Lower leg skin (tissue), 4 donors: ENCODE data around the gene DCBLD1. TPM values are rescaled to one million over a fixed set of nuclear protein-coding genes. Genes with fewer than 3 reads are reported as not detected.

Experiments
- DNase-seq, 2 donors: peaks; one replicate each; pipeline ENCODE4 v3.0.0-alpha.2; 2019; ENCODE audit warnings: low spot score in 2 of 2
- H3K4me3 ChIP-seq: fragments of 200-600 bp; sonication (generic); 2 replicates; pipeline ENCODE4 v1.5.1; 2017; ENCODE audit warnings: mild to moderate bottlenecking, low read depth; ENCODE audit not compliant: poor library complexity, severe bottlenecking
- CTCF ChIP-seq, 3 donors: fragments of 450-650 bp; IDR thresholded peaks; one replicate each; pipeline ENCODE4 v1.5.1; 2016; ENCODE audit warnings: antibody characterized with exemption in 3 of 3, mild to moderate bottlenecking in 3 of 3, moderate library complexity in 2 of 3
- POLR2A ChIP-seq, 2 donors: fragments of 450-650 bp; IDR thresholded peaks; one replicate each; pipeline ENCODE4 v1.6.1; 2016 to 2017; ENCODE audit warnings: antibody characterized with exemption in 2 of 2, mild to moderate bottlenecking in 1 of 2, moderate library complexity in 1 of 2
- WGBS, 2 donors: methylation state at CpG; one replicate each; pipeline ENCODE4 v1.1.5; 2018; 5-methylcytosine and 5-hydroxymethylcytosine counted together
- intact Hi-C: fragments of 100-400 bp; cut with DNase I; formaldehyde crosslinking; loops from one replicate; pipeline ENCODE4 v1.15.0; 2023; ENCODE audit warnings: low total_unique reads
- total RNA-seq, 4 donors: library from RNA; depleted of rRNA; stranded (reverse); fragments of >200 nt; gene quantifications; one replicate each; pipeline ENCODE4 v1.1.0, GENCODE V29; 2016

The DCBLD1 gene
- total RNA-seq, 4 donors from 2014 or later: 2.4 to 8.0 (median 3.3) TPM

- intact Hi-C loops: no loop called here
- TF ChIP-seq CTCF (IDR thresholded peaks at IDR 0.05) (no peak), POLR2A (IDR thresholded peaks at IDR 0.05) (no peak)
- H3K4me3 ChIP-seq: no peak overlapping the region
- no peak for DNase-seq
- WGBS, 2 donors: 0 to 53% methylated on average over 1 of the region's 1 CpG
Measured at GRCh38 chr6:117568831-117569410, 86.4 kb downstream of the DCBLD1 start.

- 92 to 93% methylated on average over 5 of the region's 5 CpGs for WGBS, 2 donors
- no peak for DNase-seq
- intact Hi-C loops: no loop called here
- no peak for TF ChIP-seq POLR2A (IDR thresholded peaks at IDR 0.05)
- TF ChIP-seq CTCF (IDR thresholded peaks at IDR 0.05): no peak
- no peak overlapping the region for H3K4me3 ChIP-seq
Measured at GRCh38 chr6:117573006-117573680, 90.7 kb downstream of the DCBLD1 start.

- TF ChIP-seq CTCF (IDR thresholded peaks at IDR 0.05) (no peak), POLR2A (IDR thresholded peaks at IDR 0.05) (no peak)
- no peak for DNase-seq
Measured at GRCh38 chr6:117574198-117574597, 91.7 kb downstream of the DCBLD1 start.

GRCh38 chr6:117585647-117586046, 103.2 kb downstream of the DCBLD1 start:
- intact Hi-C loops: no loop called here
- no peak for DNase-seq
- H3K4me3 ChIP-seq: no peak overlapping the region
- TF ChIP-seq CTCF (IDR thresholded peaks at IDR 0.05): no peak
- no peak for TF ChIP-seq POLR2A (IDR thresholded peaks at IDR 0.05)

More at GRCh38 chr6:117574198-117574597, 91.7 kb downstream of the DCBLD1 start:
- intact Hi-C loops: no loop called here
- 85 to 90% methylated on average over 4 of the region's 4 CpGs for WGBS, 2 donors
- H3K4me3 ChIP-seq: no peak overlapping the region

- 93 to 98% methylated on average over 5 of the region's 5 CpGs for WGBS, 2 donors
- H3K4me3 ChIP-seq: no peak overlapping the region
- no peak for DNase-seq
- intact Hi-C loops: no loop called here
- TF ChIP-seq CTCF (IDR thresholded peaks at IDR 0.05): no peak
- TF ChIP-seq POLR2A (IDR thresholded peaks at IDR 0.05): no peak
Measured at GRCh38 chr6:117590447-117590846, 108.0 kb downstream of the DCBLD1 start.
